SK-N-SH (cell line): ENCODE data around the gene LDAF1. TPM values are rescaled to one million over a fixed set of nuclear protein-coding genes. Genes with fewer than 3 reads are reported as not detected.

ENCODE experiments used
- CTCF ChIA-PET: fragments of 300-600, 350-600 bp; formaldehyde crosslinking; extraction: SDS; loops from one replicate; lab custom pipeline; 2021; lab: Yijun Ruan, JAX
- POLR2A ChIA-PET: fragments of 350-600 bp; sonication (Branson Sonifier 250); formaldehyde crosslinking; extraction: SDS; loops from one replicate; lab custom pipeline; 2020; ENCODE audit warnings: antibody characterized with exemption, inconsistent platforms; lab: Yijun Ruan, JAX
- DNase-seq: peaks from one replicate; pipeline ENCODE4 v3.0.0; 2012
- H2AFZ ChIP-seq: fragments of 200-600 bp; sonication (generic); 2 replicates; pipeline ENCODE4 v1.8.1; 2016; ENCODE audit warnings: antibody characterized with exemption, mild to moderate bottlenecking, low read depth
- H3F3A ChIP-seq: fragments of 200-600 bp; sonication (generic); replicated peaks from 2 replicates; pipeline ENCODE3; 2016; ENCODE audit warnings: antibody characterized with exemption, mild to moderate bottlenecking; ENCODE audit not compliant: insufficient read depth
- H3K27ac ChIP-seq, 2 experiments: fragments of 200-500 bp in 1 of 2; fragments of 200-600 bp in 1 of 2; sonication (Bioruptor generic) in 1 of 2; sonication (generic), shearing (Covaris generic) in 1 of 2; 2 replicates each; pipeline versions ENCODE4 v1.5.1 to v1.6.1; 2014 to 2016; ENCODE audit warnings: low read depth in 2 of 2, inconsistent platforms in 1 of 2, low read length in 1 of 2, mild to moderate bottlenecking in 1 of 2, mixed read lengths in 1 of 2
- H3K27me3 ChIP-seq: fragments of 200-600 bp; sonication (generic), shearing (Covaris generic); 2 replicates; pipeline ENCODE4 v1.6.1; 2016; ENCODE audit warnings: mixed run types; ENCODE audit not compliant: insufficient read depth
- H3K36me3 ChIP-seq, 2 experiments: fragments of 200-500 bp in 1 of 2; fragments of 200-600 bp in 1 of 2; sonication (Bioruptor generic) in 1 of 2; sonication (generic) in 1 of 2; replicated peaks in 1 of 2; 2 replicates each; pipeline versions ENCODE3 to v1.5.1; 2014 to 2016; ENCODE audit warnings: low read length in 1 of 2, mild to moderate bottlenecking in 1 of 2; ENCODE audit not compliant: insufficient read depth in 2 of 2, control insufficient read depth in 1 of 2
- H3K4me1 ChIP-seq, 2 experiments: fragments of 200-500 bp in 1 of 2; fragments of 200-600 bp in 1 of 2; sonication (Bioruptor generic) in 1 of 2; sonication (generic), shearing (Covaris generic) in 1 of 2; 2 replicates each; pipeline versions ENCODE4 v1.5.1 to v1.6.1; 2014 to 2016; ENCODE audit warnings: low read depth in 1 of 2, low read length in 1 of 2, mixed run types in 1 of 2; ENCODE audit not compliant: insufficient read depth in 2 of 2, control insufficient read depth in 1 of 2
- H3K4me2 ChIP-seq: fragments of 200-600 bp; sonication (generic), shearing (Covaris generic); 2 replicates; pipeline ENCODE4 v1.6.1; 2017; ENCODE audit warnings: mixed run types
- H3K4me3 ChIP-seq, 2 experiments: fragments of 200-500 bp in 1 of 2; fragments of 200-600 bp in 1 of 2; sonication (Bioruptor generic) in 1 of 2; sonication (generic), shearing (Covaris generic) in 1 of 2; 2 replicates each; pipeline versions ENCODE4 v1.5.1 to v1.8.1; 2014 to 2016; ENCODE audit warnings: low read depth in 2 of 2, inconsistent platforms in 1 of 2, low read length in 1 of 2, mild to moderate bottlenecking in 1 of 2, mixed read lengths in 1 of 2, moderate library complexity in 1 of 2
- H3K79me2 ChIP-seq: fragments of 200-600 bp; sonication (generic); 2 replicates; pipeline ENCODE4 v1.8.1; 2017; ENCODE audit warnings: mild to moderate bottlenecking; ENCODE audit not compliant: insufficient read depth
- H3K9ac ChIP-seq: fragments of 200-600 bp; sonication (generic); 2 replicates; pipeline ENCODE4 v1.6.1; 2017; ENCODE audit warnings: mixed run types
- H3K9me2 ChIP-seq: fragments of 200-600 bp; sonication (generic); 2 replicates; pipeline ENCODE4 v1.6.1; 2017; ENCODE audit warnings: mixed run types
- H3K9me3 ChIP-seq: fragments of 200-600 bp; sonication (generic); 2 replicates; pipeline ENCODE4 v1.6.1; 2017; ENCODE audit warnings: mixed run types, mild to moderate bottlenecking, moderate library complexity
- H4K20me1 ChIP-seq: fragments of 200-600 bp; sonication (generic); 2 replicates; pipeline ENCODE4 v1.6.1; 2017; ENCODE audit warnings: mild to moderate bottlenecking, mixed run types; ENCODE audit not compliant: insufficient read depth
- ELF1 ChIP-seq: IDR thresholded peaks from 2 replicates; pipeline ENCODE4 v1.4.0; 2012
- FOXM1 ChIP-seq: IDR thresholded peaks from 2 replicates; pipeline ENCODE4 v1.4.0; 2012; ENCODE audit warnings: low read depth, mild to moderate bottlenecking
- GATA2 ChIP-seq: sonication (generic); formaldehyde crosslinking; IDR thresholded peaks from 2 replicates; pipeline ENCODE4 v1.5.0; 2020; ENCODE audit warnings: mild to moderate bottlenecking, missing genetic modification reagents
- NRF1 ChIP-seq: IDR thresholded peaks from 2 replicates; pipeline ENCODE4 v1.6.1; 2012; ENCODE audit warnings: low read depth, mild to moderate bottlenecking, low read length
- PBX3 ChIP-seq: IDR thresholded peaks from 2 replicates; pipeline ENCODE4; 2012
- RAD21 ChIP-seq: IDR thresholded peaks from 2 replicates; pipeline ENCODE4 v1.6.1; 2012; ENCODE audit warnings: mild to moderate bottlenecking, low read length
- REST ChIP-seq: IDR thresholded peaks from 2 replicates; pipeline ENCODE4 v1.6.1; 2012; ENCODE audit warnings: mild to moderate bottlenecking, low read depth, low read length, moderate library complexity
- USF2 ChIP-seq: fragments of 150-350 bp; IDR thresholded peaks from 2 replicates; pipeline ENCODE4 v1.6.1; 2017; ENCODE audit warnings: antibody characterized with exemption, low read length, low read depth, borderline replicate concordance
- ZBTB33 ChIP-seq: IDR thresholded peaks from 2 replicates; pipeline ENCODE4 v1.4.0; 2012; ENCODE audit warnings: low read depth, borderline replicate concordance
- WGBS: methylation state at CpG from one replicate; pipeline ENCODE4 v1.1.6; 2017; ENCODE audit warnings: low lambda C conversion rate; 5-methylcytosine and 5-hydroxymethylcytosine counted together
- polyA plus RNA-seq, 3 experiments: library from polyadenylated mRNA; depleted of rRNA; stranded (reverse); fragments of >200 nt; gene quantifications; 2 replicates each; pipeline ENCODE4 v1.2.3, GENCODE V29; 2012
- TF ChIP-seq, protein P1 (sequence below): IDR thresholded peaks from 2 replicates; pipeline ENCODE4 v1.4.0; 2012; ENCODE audit warnings: low read depth

The LDAF1 gene
- polyA plus RNA-seq, 1 of the 3 experiments (the other 2 are of a cell fraction): 10.0 TPM

DNA sequence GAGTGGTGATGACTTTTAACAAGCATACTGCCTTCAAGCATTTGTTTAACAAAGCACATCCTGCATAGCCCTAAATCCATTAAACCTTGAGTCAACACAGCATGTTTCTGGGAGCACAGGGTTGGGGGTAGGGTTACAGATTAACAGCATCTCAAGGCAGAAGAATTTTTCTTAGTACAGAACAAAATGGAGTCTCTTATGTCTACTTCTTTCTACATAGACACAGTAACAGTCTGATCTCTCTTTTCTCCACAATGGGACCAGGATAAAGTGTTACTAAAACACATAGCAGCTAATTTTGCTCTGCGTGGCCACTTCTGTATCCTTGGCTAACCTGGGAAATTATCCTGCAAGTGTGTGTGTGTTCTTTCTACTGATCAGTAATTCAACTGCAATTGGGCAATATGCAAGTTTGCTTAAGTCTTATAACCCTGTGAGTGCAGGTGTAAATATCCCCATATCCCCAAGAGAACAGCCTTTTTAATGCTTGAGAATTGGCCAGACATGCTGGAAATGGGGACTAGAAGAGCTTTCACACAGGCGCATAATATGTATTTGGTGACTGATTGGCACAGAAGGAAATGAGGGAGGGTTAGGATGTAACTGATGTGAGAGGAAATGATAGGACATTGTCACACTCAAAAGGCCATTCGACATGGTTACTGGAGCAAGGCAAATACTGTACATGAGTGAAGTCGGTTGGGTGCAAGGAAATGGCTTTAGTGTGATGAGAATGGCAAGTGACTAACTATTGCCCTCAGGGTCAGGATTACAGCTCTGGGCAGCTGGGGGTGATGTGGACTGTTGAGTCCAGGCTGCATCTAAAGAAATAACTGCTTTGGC is 64.2 kb downstream of the LDAF1 start:
- no peak overlapping the region for H3K4me2 ChIP-seq
- 51% methylated on average over 4 of the region's 4 CpGs for WGBS
- no peaks in the 10 kb centered on the region for H3K36me3 ChIP-seq
- CTCF ChIA-PET: no interaction called here
- H4K20me1 ChIP-seq: no peaks in the 10 kb centered on the region
- H2AFZ ChIP-seq: no peak overlapping the region
- no peaks in the 10 kb centered on the region for H3K9me3 ChIP-seq
- H3K9me2 ChIP-seq: no peaks in the 10 kb centered on the region
- no peaks in the 10 kb centered on the region for H3F3A ChIP-seq
- H3K27me3 ChIP-seq: peaks cover 4% of the 10 kb centered on the region; the same call in 1 of the 2 replicates
- no peak for DNase-seq
- H3K9ac ChIP-seq: no peak overlapping the region
- no peaks in the 10 kb centered on the region for H3K4me1 ChIP-seq
- no peak for TF ChIP-seq RAD21
- TF ChIP-seq REST: no peak
- no peak for TF ChIP-seq USF2
- TF ChIP-seq, protein P1, sequence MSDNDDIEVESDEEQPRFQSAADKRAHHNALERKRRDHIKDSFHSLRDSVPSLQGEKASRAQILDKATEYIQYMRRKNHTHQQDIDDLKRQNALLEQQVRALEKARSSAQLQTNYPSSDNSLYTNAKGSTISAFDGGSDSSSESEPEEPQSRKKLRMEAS: no peak
- TF ChIP-seq FOXM1: no peak
- no peak for TF ChIP-seq NRF1
- no peak for TF ChIP-seq PBX3
- no peak for TF ChIP-seq GATA2 (CRISPR knock-in tag)
- no peak for TF ChIP-seq ELF1
- no peak for TF ChIP-seq ZBTB33
- H3K79me2 ChIP-seq: no peaks in the 10 kb centered on the region
- no peak overlapping the region for H3K27ac ChIP-seq
- POLR2A ChIA-PET: no interaction called here
- no peak overlapping the region for H3K4me3 ChIP-seq
